Right lobe of liver (tissue), 4 donors: ENCODE measurements around the gene LCN1.

Experiments
- POLR2A ChIP-seq: fragments of 450-650 bp; IDR thresholded peaks from one replicate; pipeline ENCODE4 v1.6.1; 2017; ENCODE audit warnings: antibody characterized with exemption, mild to moderate bottlenecking
- TF ChIP-seq, protein P1 (sequence below), 4 donors: fragments of 200-600 bp in 3 of 4; fragments of 450-650 bp in 1 of 4; IDR thresholded peaks; one replicate each; pipeline versions ENCODE4 v1.5.1 to v1.8.0; 2016 to 2022; ENCODE audit warnings: antibody characterized with exemption in 4 of 4, mild to moderate bottlenecking in 2 of 4
- donor health status: DM: no; HTN: no; CAD: no.
- donor health status: DM: no; HTN: no; CAD: no.
- donor health status: DM: no; HTN: yes; CAD: no.

DNA sequence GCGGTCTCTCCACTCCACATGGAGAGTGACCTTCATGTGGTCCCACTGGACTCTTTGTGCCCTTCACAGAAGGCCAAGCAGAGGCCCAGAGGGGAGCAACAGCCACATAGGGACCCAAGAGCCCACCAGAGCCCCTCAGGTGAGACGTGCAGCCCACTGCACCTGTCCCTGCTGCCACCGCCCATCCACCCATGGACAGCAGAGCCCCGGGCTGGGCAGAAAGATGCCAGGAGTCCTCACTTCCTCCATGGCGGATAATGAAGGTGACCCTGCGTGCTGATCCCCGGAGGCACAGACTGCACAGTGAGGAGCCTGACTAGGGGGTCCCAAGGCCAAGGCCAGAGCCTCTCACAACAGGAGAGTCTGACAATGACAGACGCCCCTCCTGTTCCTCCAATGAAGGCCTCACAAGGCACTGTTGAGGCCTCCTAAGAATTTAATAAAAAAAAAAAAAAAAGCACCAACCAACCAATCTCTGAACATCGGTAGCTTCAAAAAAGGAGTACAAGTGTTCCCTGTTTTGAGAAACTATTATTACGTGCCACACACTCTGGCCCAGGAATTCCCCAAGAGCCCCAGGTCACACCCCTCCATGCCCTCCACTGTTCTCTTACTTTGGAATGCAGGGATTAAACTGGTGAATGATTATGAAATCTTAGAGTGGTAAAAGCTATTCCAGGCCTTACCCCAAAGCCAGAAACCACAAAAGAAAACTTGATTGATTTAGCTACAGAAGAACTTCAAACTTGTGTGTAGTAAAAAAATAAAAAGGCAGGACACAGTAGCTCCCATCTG is 44.5 kb upstream of the LCN1 start:
- TF ChIP-seq, protein P1, sequence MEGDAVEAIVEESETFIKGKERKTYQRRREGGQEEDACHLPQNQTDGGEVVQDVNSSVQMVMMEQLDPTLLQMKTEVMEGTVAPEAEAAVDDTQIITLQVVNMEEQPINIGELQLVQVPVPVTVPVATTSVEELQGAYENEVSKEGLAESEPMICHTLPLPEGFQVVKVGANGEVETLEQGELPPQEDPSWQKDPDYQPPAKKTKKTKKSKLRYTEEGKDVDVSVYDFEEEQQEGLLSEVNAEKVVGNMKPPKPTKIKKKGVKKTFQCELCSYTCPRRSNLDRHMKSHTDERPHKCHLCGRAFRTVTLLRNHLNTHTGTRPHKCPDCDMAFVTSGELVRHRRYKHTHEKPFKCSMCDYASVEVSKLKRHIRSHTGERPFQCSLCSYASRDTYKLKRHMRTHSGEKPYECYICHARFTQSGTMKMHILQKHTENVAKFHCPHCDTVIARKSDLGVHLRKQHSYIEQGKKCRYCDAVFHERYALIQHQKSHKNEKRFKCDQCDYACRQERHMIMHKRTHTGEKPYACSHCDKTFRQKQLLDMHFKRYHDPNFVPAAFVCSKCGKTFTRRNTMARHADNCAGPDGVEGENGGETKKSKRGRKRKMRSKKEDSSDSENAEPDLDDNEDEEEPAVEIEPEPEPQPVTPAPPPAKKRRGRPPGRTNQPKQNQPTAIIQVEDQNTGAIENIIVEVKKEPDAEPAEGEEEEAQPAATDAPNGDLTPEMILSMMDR (IDR thresholded peaks at IDR 0.05) = no peak
- TF ChIP-seq POLR2A = no peak
